GM23248 (cell line): ENCODE data around the gene LRRC49. TPM values are rescaled to one million over a fixed set of nuclear protein-coding genes. Genes with fewer than 3 reads are reported as not detected.

ENCODE experiments used
- DNase-seq: peaks from one replicate; pipeline ENCODE4 v3.0.0-alpha.2; 2015
- H2AFZ ChIP-seq: fragments of 200-600 bp; sonication (generic); 2 replicates; pipeline ENCODE4 v1.6.1; 2016; ENCODE audit warnings: antibody characterized with exemption
- H3F3A ChIP-seq: fragments of 200-600 bp; sonication (generic); 2 replicates; pipeline ENCODE4 v1.6.1; 2016; ENCODE audit warnings: mild to moderate bottlenecking, antibody characterized with exemption, mixed run types; ENCODE audit not compliant: insufficient read depth
- H3K27ac ChIP-seq: fragments of 200-600 bp; sonication (generic); 2 replicates; pipeline ENCODE4 v1.5.1; 2016; ENCODE audit warnings: mild to moderate bottlenecking
- H3K27me3 ChIP-seq: fragments of 200-600 bp; sonication (generic); replicated peaks from 2 replicates; pipeline ENCODE4 v1.6.1; 2016; ENCODE audit warnings: mild to moderate bottlenecking; ENCODE audit not compliant: insufficient read depth
- H3K36me3 ChIP-seq: fragments of 200-600 bp; sonication (generic); 2 replicates; pipeline ENCODE4 v1.6.1; 2016; ENCODE audit warnings: low read depth, mild to moderate bottlenecking
- H3K4me1 ChIP-seq: fragments of 200-600 bp; sonication (generic); 2 replicates; pipeline ENCODE4 v1.6.1; 2016; ENCODE audit warnings: mild to moderate bottlenecking; ENCODE audit not compliant: insufficient read depth
- H3K4me2 ChIP-seq: fragments of 200-600 bp; sonication (generic); one replicate; pipeline ENCODE4 v1.6.1; 2016; ENCODE audit warnings: mild to moderate bottlenecking; ENCODE audit not compliant: unreplicated experiment
- H3K4me3 ChIP-seq: fragments of 200-600 bp; sonication (generic); 2 replicates; pipeline ENCODE4 v1.5.1; 2016; ENCODE audit warnings: mild to moderate bottlenecking
- H3K79me2 ChIP-seq: fragments of 200-600 bp; sonication (generic); 2 replicates; pipeline ENCODE4 v1.6.1; 2016; ENCODE audit warnings: mild to moderate bottlenecking; ENCODE audit not compliant: insufficient read depth
- H3K9ac ChIP-seq: fragments of 200-600 bp; sonication (generic); 2 replicates; pipeline ENCODE4 v1.6.1; 2016; ENCODE audit warnings: mild to moderate bottlenecking
- H3K9me2 ChIP-seq: fragments of 200-600 bp; sonication (generic); 2 replicates; pipeline ENCODE4 v1.6.1; 2016; ENCODE audit warnings: mixed run types, mild to moderate bottlenecking, moderate library complexity; ENCODE audit not compliant: insufficient read depth
- H3K9me3 ChIP-seq: fragments of 200-600 bp; sonication (generic); one replicate; pipeline ENCODE4 v1.6.1; 2017; ENCODE audit warnings: low read depth
- H4K20me1 ChIP-seq: fragments of 200-600 bp; sonication (generic); 2 replicates; pipeline ENCODE4 v1.6.0; 2016; ENCODE audit not compliant: insufficient read depth
- EZH2 ChIP-seq: fragments of 200-600 bp; sonication (generic); IDR thresholded peaks from 2 replicates; pipeline ENCODE4 v1.6.1; 2018; ENCODE audit warnings: antibody characterized with exemption, mild to moderate bottlenecking; ENCODE audit not compliant: insufficient read depth, poor library complexity, severe bottlenecking
- EZH2phosphoT487 ChIP-seq: fragments of 200-600 bp; sonication (generic); IDR thresholded peaks from 2 replicates; pipeline ENCODE4 v1.6.1; 2018; ENCODE audit warnings: antibody characterized with exemption, moderate library complexity, mild to moderate bottlenecking, low read depth; ENCODE audit not compliant: insufficient read depth
- WGBS, 2 experiments: methylation state at CpG; one replicate each; pipeline ENCODE4 v1.1.6; 2015 to 2017; ENCODE audit warnings: low lambda C conversion rate in 2 of 2, low coverage in 1 of 2; ENCODE audit errors: missing lambda C conversion rate in 2 of 2; 5-methylcytosine and 5-hydroxymethylcytosine counted together
- in situ Hi-C: fragments of 300-500 bp; cut with MboI; formaldehyde crosslinking; loops from 2 replicates; pipeline ENCODE4 v1.15.0; 2020
- polyA plus RNA-seq: library from polyadenylated mRNA; unstranded; fragments of >200 nt; fragmentation: Nextera tagmentation; extraction: Ambion mirVana; gene quantifications from 2 replicates; pipeline ENCODE4 v1.2.1, GENCODE V29; 2016
- total RNA-seq: library from RNA; depleted of rRNA; stranded (reverse); fragments of >200 nt; shearing (Covaris generic); gene quantifications from 2 replicates; pipeline ENCODE4 v1.2.3, GENCODE V29; 2014

LRRC49 gene
- total and polyA plus RNA-seq, 2 experiments from 2014 or later = 7.6 to 10.3 TPM

DNA sequence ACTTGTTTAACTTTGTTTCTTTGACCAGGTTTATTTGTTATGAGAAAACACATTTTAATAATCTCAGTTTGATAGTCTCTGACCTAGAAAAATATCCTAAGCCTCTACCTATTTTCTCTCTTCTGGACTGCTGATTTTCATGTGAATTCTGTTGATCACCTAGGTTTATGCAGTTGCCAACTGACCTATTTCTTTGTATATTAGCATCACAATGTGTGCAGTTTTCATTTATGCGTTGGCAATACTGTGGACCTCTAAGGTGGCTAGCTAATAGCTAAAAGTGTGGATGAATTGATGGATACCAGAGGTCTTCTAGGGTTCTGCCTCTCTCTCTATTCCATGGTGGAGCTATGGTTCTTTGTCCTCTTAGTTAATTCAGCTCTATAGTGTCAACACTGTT, 72.1 kb downstream of the LRRC49 start:
- no peaks in the 10 kb centered on the region for H3K36me3 ChIP-seq
- no peaks in the 10 kb centered on the region for H4K20me1 ChIP-seq
- H3K9me3 ChIP-seq = no peaks in the 10 kb centered on the region
- H3K4me3 ChIP-seq = no peak overlapping the region
- H3K9me2 ChIP-seq = no peaks in the 10 kb centered on the region
- no peaks in the 10 kb centered on the region for H3K27me3 ChIP-seq
- H3K9ac ChIP-seq = no peak overlapping the region
- WGBS, 2 experiments = 92 to 93% methylated on average over 1 of the region's 1 CpG
- no peak for DNase-seq
- no peak overlapping the region for H2AFZ ChIP-seq
- TF ChIP-seq EZH2 (no peak), EZH2phosphoT487 (no peak)
- H3F3A ChIP-seq = no peaks in the 10 kb centered on the region
- H3K4me1 ChIP-seq = no peaks in the 10 kb centered on the region
- no peak overlapping the region for H3K4me2 ChIP-seq
- in situ Hi-C loops = no loop called here
- H3K27ac ChIP-seq = no peak overlapping the region
- H3K79me2 ChIP-seq = no peaks in the 10 kb centered on the region

DNA sequence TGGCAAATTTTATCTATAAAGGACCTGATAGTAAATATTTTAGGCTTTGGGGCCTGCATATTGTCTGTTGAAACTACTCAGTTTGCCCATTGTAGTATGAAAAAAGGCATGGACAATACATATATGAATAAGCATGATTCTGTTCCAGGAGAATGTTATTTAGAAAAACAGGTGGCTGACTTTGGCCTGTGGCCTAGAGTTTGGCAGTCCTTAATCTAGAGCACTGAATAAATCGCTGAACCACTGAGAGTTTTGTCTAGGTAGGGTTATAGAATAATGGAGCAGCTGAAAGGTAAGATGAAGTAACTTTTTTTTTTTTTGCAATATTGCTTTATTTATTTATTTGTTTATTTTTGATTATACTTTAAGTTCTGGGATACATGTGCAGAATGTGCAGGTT, 75.0 kb downstream of the LRRC49 start:
- WGBS, 2 experiments = 96 to 100% methylated on average over 1 of the region's 1 CpG
- in situ Hi-C loops = no loop called here
- no peaks in the 10 kb centered on the region for H3K9me2 ChIP-seq
- no peaks in the 10 kb centered on the region for H3K79me2 ChIP-seq
- no peak overlapping the region for H3K27ac ChIP-seq
- no peaks in the 10 kb centered on the region for H3K9me3 ChIP-seq
- no peaks in the 10 kb centered on the region for H3F3A ChIP-seq
- H3K4me3 ChIP-seq = no peak overlapping the region
- H2AFZ ChIP-seq = no peak overlapping the region
- H3K9ac ChIP-seq = no peak overlapping the region
- H3K4me1 ChIP-seq = no peaks in the 10 kb centered on the region
- no peaks in the 10 kb centered on the region for H4K20me1 ChIP-seq
- no peaks in the 10 kb centered on the region for H3K36me3 ChIP-seq
- H3K27me3 ChIP-seq = no peaks in the 10 kb centered on the region
- no peak for TF ChIP-seq EZH2phosphoT487
- TF ChIP-seq EZH2 = no peak
- no peak overlapping the region for H3K4me2 ChIP-seq
- no peak for DNase-seq

DNA sequence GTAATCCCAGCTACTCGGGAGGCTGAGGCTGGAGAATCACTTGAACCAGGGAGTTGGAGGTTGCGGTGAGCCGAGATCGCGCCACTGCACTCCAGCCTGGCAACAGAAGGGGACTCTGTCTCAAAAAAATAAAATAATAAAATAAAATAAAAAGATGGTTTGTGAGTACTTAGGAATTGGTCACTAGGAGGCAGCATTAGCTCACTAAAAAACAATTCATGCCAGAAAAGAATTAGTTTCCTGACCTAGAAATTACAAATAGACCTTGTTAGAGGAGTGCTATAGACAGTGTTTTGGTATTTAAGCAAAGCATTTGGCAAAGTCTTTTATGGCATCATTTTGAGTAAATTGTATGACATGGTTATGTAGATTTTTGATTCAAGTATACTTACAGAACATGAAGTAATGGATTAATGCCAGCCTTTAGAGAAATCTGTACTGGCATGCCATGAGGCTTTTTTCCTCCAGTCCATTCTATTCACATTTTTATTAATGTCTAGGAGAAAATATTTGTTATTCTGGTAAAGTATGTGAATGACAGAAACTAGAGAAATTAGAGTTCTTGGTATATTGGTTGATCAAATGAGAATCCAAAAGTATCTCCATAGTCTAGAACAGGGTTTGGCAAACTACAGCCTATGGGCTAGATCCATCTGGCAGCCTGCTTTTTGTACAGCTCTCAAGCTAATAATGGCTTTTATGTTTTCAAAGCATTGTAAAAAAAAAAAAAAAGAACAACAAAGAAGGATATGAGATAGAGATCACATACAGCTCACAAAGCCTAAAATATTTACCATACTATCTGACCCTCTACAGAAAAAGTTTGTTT, 81.6 kb downstream of the LRRC49 start:
- no peaks in the 10 kb centered on the region for H3K27me3 ChIP-seq
- H3F3A ChIP-seq = no peaks in the 10 kb centered on the region; the same call in 1 of the 2 replicates
- TF ChIP-seq EZH2 (no peak), EZH2phosphoT487 (no peak)
- no peak overlapping the region for H3K4me2 ChIP-seq
- H3K9ac ChIP-seq = 0 out of 2 replicates have a peak overlapping the region, but pooled peaks have one; percentile 1
- no peak overlapping the region; the same call in 1 of the 2 replicates for H2AFZ ChIP-seq
- H3K9me3 ChIP-seq = no peaks in the 10 kb centered on the region
- in situ Hi-C loops = loop anchor here (10.0 kb wide), 1 partner anchor 471 kb away; no protein-coding TSS in a partner anchor
- peak; percentile 75 for DNase-seq
- H3K4me3 ChIP-seq = no peak overlapping the region
- H3K9me2 ChIP-seq = no peaks in the 10 kb centered on the region
- peaks cover 21% of the 10 kb centered on the region for H3K4me1 ChIP-seq
- no peak overlapping the region for H3K27ac ChIP-seq
- H4K20me1 ChIP-seq = no peaks in the 10 kb centered on the region
- no peaks in the 10 kb centered on the region for H3K79me2 ChIP-seq
- no peaks in the 10 kb centered on the region for H3K36me3 ChIP-seq
- WGBS, 2 experiments = 40 to 49% methylated on average over 5 of the region's 5 CpGs

DNA sequence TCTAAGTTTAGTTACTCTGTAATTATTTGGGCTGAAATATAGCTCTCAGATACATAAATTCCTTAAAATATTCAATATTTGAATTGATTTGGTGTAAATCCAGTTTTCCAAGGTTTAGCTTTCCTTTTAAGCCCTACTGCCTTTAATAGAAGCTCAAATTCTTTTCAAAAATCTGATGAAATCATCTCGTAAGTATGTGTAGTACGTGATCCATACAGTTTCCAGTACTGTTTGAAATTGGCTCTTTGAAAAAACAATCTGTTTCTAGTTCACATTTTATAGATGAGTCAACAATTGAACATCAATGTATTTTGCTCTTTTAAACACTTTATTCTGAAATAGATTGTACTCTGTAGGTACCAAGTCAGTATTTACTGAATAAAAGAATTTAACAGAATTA, 84.2 kb downstream of the LRRC49 start:
- Histone ChIP-seq H3K36me3 (no peaks in the 10 kb centered on the region), H3K27ac (peak overlapping the region; percentile 54), H3F3A (no peaks in the 10 kb centered on the region; the same call in 1 of the 2 replicates), H3K27me3 (no peaks in the 10 kb centered on the region), H3K9me2 (no peaks in the 10 kb centered on the region), H3K79me2 (no peaks in the 10 kb centered on the region), H3K9ac (peak overlapping the region; percentile 42), H3K4me3 (peak overlapping the region; percentile 29), H3K4me2 (peak overlapping the region; percentile 50), H4K20me1 (no peaks in the 10 kb centered on the region), H3K9me3 (no peaks in the 10 kb centered on the region), H2AFZ (peak overlapping the region; percentile 63), H3K4me1 (peaks cover 21% of the 10 kb centered on the region)
- in situ Hi-C loops = loop anchor here (10.0 kb wide), 1 partner anchor 468 kb away; no protein-coding TSS in a partner anchor
- 20 to 29% methylated on average over 2 of the region's 2 CpGs for WGBS, 2 experiments
- peak; percentile 74 for DNase-seq
- TF ChIP-seq EZH2 (no peak), EZH2phosphoT487 (no peak)
